Endothelial cell of umbilical vein (primary cell): Measurements from ENCODE around the gene KCNJ12. TPM values are rescaled to one million over a fixed set of nuclear protein-coding genes. Genes with fewer than 3 reads are reported as not detected.

ENCODE experiments used
- BruUV-seq: library from RNA; stranded (reverse); fragments of 400-500 nt; replicated peaks from 2 replicates; lab custom pipeline; 2021; lab: Mats Ljungman, UMichigan
- CTCF ChIA-PET: fragments of 300-600, 350-600 bp; sonication (Branson Sonifier 250); formaldehyde crosslinking; loops from one replicate; lab custom pipeline; 2021; ENCODE audit warnings: antibody characterized with exemption, inconsistent platforms; lab: Charles Lee
- POLR2A ChIA-PET: fragments of 300-600, 350-600 bp; sonication (Branson Sonifier 250); formaldehyde crosslinking; loops from one replicate; lab custom pipeline; 2021; ENCODE audit warnings: antibody characterized with exemption, inconsistent platforms; lab: Charles Lee
- DNase-seq: peaks from one replicate; pipeline ENCODE4 v3.0.0-alpha.2; 2011; ENCODE audit warnings: low read depth, low spot score
- FAIRE-seq: peaks from 2 replicates; lab custom pipeline; 2011; peaks lifted over from hg19 to GRCh38; lab: Jason Lieb, UNC
- H2AFZ ChIP-seq: 2 replicates; pipeline ENCODE4 v1.6.0; 2012; ENCODE audit warnings: low read depth, low read length, control low read depth, inconsistent platforms
- H3K27ac ChIP-seq: 2 replicates; pipeline ENCODE4 v1.5.1; 2011; ENCODE audit warnings: low read depth, mild to moderate bottlenecking, control low read depth, low read length, moderate library complexity; ENCODE audit not compliant: insufficient read depth
- H3K27me3 ChIP-seq, 2 experiments: 2 replicates each; pipeline versions ENCODE4 v1.6.0 to v1.6.1; 2011; ENCODE audit warnings: low read length in 2 of 2, mixed read lengths in 1 of 2; ENCODE audit not compliant: control insufficient read depth in 2 of 2, insufficient read depth in 2 of 2
- H3K36me3 ChIP-seq, 2 experiments: 2 replicates in 1 of 2; 3 replicates in 1 of 2; pipeline ENCODE4 v1.5.1; 2011; ENCODE audit warnings: low read length in 2 of 2, mild to moderate bottlenecking in 1 of 2, moderate library complexity in 1 of 2; ENCODE audit not compliant: control insufficient read depth in 2 of 2, insufficient read depth in 2 of 2; ENCODE audit errors: extremely low read depth in 1 of 2
- H3K4me1 ChIP-seq: 3 replicates; pipeline ENCODE4 v1.5.1; 2011; ENCODE audit warnings: mild to moderate bottlenecking, low read length; ENCODE audit not compliant: control insufficient read depth, insufficient read depth; ENCODE audit errors: extremely low read depth
- H3K4me2 ChIP-seq: 2 replicates; pipeline ENCODE4 v1.6.1; 2011; ENCODE audit warnings: low read length, control low read depth, mixed read lengths; ENCODE audit not compliant: insufficient read depth
- H3K4me3 ChIP-seq, 3 experiments: fragments of 200-600 bp in 1 of 3; sonication (generic), shearing (Covaris generic) in 1 of 3; replicated peaks in 1 of 3; 2 replicates each; pipeline ENCODE4 v1.5.1; 2011 to 2016; ENCODE audit warnings: control low read depth in 3 of 3, low read length in 3 of 3, mild to moderate bottlenecking in 2 of 3, inconsistent platforms in 1 of 3, low read depth in 1 of 3, moderate library complexity in 1 of 3; ENCODE audit not compliant: insufficient read depth in 1 of 3
- H3K79me2 ChIP-seq: 2 replicates; pipeline ENCODE4 v1.6.0; 2012; ENCODE audit warnings: low read length, inconsistent platforms; ENCODE audit not compliant: control insufficient read depth, insufficient read depth
- H3K9ac ChIP-seq: replicated peaks from 2 replicates; pipeline ENCODE3; 2011; ENCODE audit warnings: low read length, control low read depth; ENCODE audit not compliant: insufficient read depth; ENCODE audit errors: extremely low read depth
- H3K9me1 ChIP-seq: replicated peaks from 3 replicates; pipeline ENCODE4 v1.6.0; 2011; ENCODE audit warnings: mild to moderate bottlenecking, low read length; ENCODE audit not compliant: control insufficient read depth, insufficient read depth; ENCODE audit errors: extremely low read depth
- H3K9me3 ChIP-seq: replicated peaks from 2 replicates; pipeline ENCODE4 v1.5.1; 2012; ENCODE audit warnings: low read length, inconsistent platforms; ENCODE audit not compliant: control insufficient read depth, insufficient read depth
- H4K20me1 ChIP-seq: replicated peaks from 2 replicates; pipeline ENCODE3; 2011; ENCODE audit warnings: mild to moderate bottlenecking, low read length; ENCODE audit not compliant: control insufficient read depth, insufficient read depth; ENCODE audit errors: extremely low read depth
- CTCF ChIP-seq, 2 donors: IDR thresholded peaks; 1 replicate in 1 of 2; 2 replicates in 1 of 2; pipeline ENCODE4 v1.5.1; 2011; ENCODE audit warnings: low read length in 2 of 2, mild to moderate bottlenecking in 2 of 2, moderate library complexity in 2 of 2, control low read depth in 1 of 2, inconsistent platforms in 1 of 2, low read depth in 1 of 2; ENCODE audit not compliant: insufficient read depth in 1 of 2; ENCODE audit errors: extremely low read depth in 1 of 2
- JUN ChIP-seq: IDR thresholded peaks from 2 replicates; pipeline ENCODE4 v1.6.1; 2011; ENCODE audit warnings: borderline replicate concordance, low read depth; ENCODE audit not compliant: insufficient read length, insufficient read depth
- dilution Hi-C: fragments of 300-500 bp; cut with MboI; formaldehyde crosslinking; loops from one replicate; pipeline ENCODE4 v1.15.0; 2019; ENCODE audit warnings: low sequenced_read_pairs; ENCODE audit not compliant: extremely low pct_ligation_motif_present
- intact Hi-C: fragments of 100-400 bp; cut with micrococcal nuclease; formaldehyde crosslinking; loops from one replicate; pipeline ENCODE4 v1.10.0; 2022
- polyA plus RNA-seq, 4 experiments: library from polyadenylated mRNA; depleted of rRNA in 3 of 4; stranded (reverse) in 3 of 4; unstranded in 1 of 4; fragments of >200 nt; gene quantifications; 2 replicates each; pipeline versions ENCODE4 v1.2.1 to v1.2.3, GENCODE V29; 2011 to 2012; ENCODE audit warnings: missing spikeins in 1 of 4
- total RNA-seq: library from RNA; stranded (reverse); gene quantifications from 2 replicates; pipeline ENCODE4 v1.2.3, GENCODE V29; 2021

KCNJ12 gene
- total and polyA plus RNA-seq, 2 donors (not counting 3 experiments of a cell fraction or from before 2014, with no cell fraction given) = 0.19 to 0.44 TPM

- dilution Hi-C loops (no loop called here), intact Hi-C loops (loop anchor here (1.0 to 5.0 kb wide), 3 partner anchors 54 to 330 kb away; partner anchors contain the start of gene DHRS7B)
- Histone ChIP-seq H3K9me3 (no peaks in the 10 kb centered on the region), H3K79me2 (no peaks in the 10 kb centered on the region), H3K36me3 (no peaks in the 10 kb centered on the region), H3K9ac (no peak overlapping the region), H3K9me1 (no peaks in the 10 kb centered on the region), H3K4me1 (peaks cover 4% of the 10 kb centered on the region), H4K20me1 (no peaks in the 10 kb centered on the region), H3K4me2 (no peak overlapping the region), H3K27me3 (no peaks in the 10 kb centered on the region), H3K4me3 (no peak overlapping the region), H2AFZ (no peak overlapping the region), H3K27ac (no peak overlapping the region)
- CTCF ChIA-PET = interaction anchor here (0.6 to 10.9 kb wide), 36 partner anchors 9 to 1210 kb away, joined by 3 to 316 read pairs (median 4); partner anchors contain the start of genes TMEM11 and USP22
- POLR2A ChIA-PET = interaction anchor here (0.6 kb wide), 1 partner anchor 94 kb away, joined by 4 read pairs; no protein-coding TSS in a partner anchor
- TF ChIP-seq JUN (no peak), CTCF (IDR thresholded peaks at IDR 0.05; ENCODE audit: extremely low read depth in 1 of 2, insufficient read depth in 1 of 2, low read depth in 1 of 2, low read length in 2 of 2) (peak; percentile 73 to 93)
- DNase-seq (peak; percentile 86), FAIRE-seq (peak; percentile 85)
- no TSS peak for BruUV-seq
Measured at GRCh38 chr17:21457051-21458026, 81.2 kb downstream of the KCNJ12 start.
